NCI-H2171 treated with DMSO at 0.1 percent for 48 hours (cell line): ENCODE measurements around the gene FOXO6.
A peak's percentile ranks its signal among the peaks of the same experiment; 100 is the strongest.
"Not testable (repeated sequence)": the region's sequence is repeated elsewhere in the genome, so short reads cannot be mapped to it uniquely, and the experiment has no call there.

ENCODE experiments used
- DNase-seq: peaks from one replicate; lab custom pipeline; 2025; lab: John Stamatoyannopoulos, UW

Gene FOXO6

DNA sequence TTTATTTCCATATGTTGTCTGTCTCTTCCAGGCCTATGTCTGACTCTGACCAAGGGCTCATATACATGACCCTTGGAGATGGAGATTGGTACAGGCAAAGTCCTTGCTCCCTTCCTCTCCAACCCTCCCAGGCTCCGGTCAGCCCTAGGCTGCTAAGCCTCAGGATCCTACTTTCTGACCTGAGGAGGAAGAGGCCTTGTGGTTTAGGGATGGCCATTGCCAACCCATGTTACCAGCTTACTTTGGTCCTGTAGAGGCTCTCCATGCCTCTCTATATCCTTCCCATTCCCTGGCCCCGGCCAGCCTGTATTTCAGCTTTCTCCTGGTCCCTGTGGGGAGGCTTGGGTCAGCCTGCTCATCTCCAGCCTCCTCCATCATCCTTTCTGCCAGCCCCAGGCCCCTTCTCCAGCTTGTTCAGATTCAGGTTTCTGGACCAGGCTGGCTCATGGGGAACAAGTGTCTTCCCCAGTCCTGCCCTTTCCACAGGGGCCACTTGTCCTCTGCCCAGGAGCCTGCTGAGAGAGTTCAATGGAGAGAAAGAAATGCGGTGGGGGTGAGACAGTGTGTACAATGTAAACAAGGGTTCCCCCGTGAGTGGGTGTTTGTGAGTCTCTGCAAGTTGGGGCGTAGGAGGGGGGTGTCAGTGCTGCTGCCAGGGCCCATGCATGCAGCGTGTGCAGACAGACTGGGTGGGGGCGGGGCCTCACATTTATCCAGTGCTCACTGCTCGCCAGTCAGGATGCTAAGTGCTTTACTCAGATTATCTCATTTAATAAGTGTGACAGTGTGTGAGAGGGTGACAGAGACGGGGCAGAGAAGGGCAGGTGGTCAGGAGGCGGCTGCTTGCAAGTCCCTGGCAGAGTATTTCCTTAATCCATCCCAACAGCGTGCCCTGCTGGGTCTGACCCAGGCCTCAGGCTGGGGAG lies 31.3 kb upstream of the FOXO6 start:
- DNase-seq = no peak

DNA sequence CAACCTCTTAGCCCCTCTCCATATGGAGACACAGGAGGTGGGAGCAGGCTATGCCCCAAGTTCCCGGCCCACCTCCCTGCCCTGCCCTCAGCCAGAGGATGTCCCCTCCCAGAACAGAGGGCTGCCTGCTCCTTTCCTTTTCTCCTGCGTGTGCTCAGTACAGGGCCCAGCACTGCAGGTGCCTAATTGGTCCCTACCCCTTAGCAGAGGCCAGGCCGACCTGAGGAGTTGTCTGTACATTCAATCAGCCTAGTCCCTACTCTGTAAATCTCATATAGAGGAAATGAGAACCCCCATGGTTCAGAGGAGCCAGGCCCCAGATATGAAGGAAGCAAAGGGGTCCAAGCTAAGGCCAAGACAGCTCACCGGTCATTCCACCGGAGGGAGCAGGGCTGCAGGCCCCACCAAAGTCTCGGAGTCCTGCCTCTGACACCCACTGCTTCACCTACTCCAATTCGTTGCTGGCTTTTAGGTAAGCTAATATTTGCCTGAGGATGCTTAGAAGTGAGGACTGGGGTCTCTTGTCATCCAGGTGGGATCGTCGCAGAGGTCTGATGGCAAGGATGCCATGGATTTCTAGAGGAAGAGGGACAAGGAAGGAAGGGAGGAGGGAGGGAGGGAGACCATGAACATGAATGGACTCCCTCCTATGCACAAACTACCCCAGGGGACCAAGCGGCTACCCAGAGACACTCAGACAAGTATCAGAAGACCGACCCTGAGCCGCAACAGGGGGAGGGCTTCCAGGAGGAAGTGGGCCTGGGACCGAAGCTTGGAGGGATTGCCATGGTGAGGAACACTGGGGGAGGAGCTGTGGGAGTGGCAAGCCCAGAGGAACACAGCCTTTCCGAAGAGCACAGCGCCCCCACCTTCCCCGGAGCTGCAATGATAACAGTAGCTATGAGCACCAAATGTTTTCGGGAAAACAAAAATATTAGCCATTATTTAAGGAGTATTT lies 30.4 kb upstream of the FOXO6 start:
- DNase-seq = no peak

DNA sequence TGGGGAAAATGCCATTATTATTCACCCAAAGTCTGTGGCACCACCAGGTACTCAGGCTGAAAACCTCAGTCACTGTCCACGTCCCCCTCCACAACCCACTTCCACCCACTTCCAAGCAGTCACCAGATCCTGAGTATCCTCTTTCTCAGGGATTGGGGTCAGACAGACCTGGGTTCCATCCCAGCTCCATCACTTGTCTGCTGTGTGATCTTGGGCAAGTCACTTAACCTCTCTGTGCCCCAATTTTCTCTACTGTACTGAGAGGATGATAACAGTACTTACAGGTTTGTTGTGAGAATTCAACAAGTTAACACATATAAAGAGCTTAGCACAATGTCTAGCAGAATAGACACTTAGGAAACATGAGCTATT lies 29.7 kb upstream of the FOXO6 start:
- no peak for DNase-seq

DNA sequence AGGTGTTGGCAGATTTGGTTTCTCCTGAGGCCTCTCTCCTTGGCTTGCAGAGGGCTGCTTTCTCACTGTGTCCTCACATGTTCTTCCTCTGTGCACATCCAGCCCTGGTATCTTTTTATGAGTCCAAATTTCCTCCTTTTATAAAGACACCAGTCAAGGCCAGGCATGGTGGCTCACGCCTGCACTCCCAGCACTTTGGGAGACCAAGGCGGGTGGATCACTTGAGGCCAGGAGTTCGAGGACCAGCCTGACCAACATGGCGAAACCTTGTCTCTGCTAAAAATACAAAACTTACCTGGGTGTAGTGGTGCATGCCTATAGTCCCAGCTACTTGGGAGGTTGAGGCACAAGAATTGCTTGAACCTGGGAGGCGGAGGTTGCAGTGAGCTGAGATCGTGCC lies 29.1 kb upstream of the FOXO6 start:
- not testable (repeated sequence) for DNase-seq

GRCh38 chr1:41333146-41333784 lies 28.0 kb upstream of the FOXO6 start:
- no peak for DNase-seq

GRCh38 chr1:41338820-41339219 lies 22.4 kb upstream of the FOXO6 start:
- DNase-seq = no peak

GRCh38 chr1:41340655-41341364 lies 20.4 kb upstream of the FOXO6 start:
- peak; percentile 70 for DNase-seq

GRCh38 chr1:41341365-41341683 lies 19.9 kb upstream of the FOXO6 start:
- no peak for DNase-seq

DNA sequence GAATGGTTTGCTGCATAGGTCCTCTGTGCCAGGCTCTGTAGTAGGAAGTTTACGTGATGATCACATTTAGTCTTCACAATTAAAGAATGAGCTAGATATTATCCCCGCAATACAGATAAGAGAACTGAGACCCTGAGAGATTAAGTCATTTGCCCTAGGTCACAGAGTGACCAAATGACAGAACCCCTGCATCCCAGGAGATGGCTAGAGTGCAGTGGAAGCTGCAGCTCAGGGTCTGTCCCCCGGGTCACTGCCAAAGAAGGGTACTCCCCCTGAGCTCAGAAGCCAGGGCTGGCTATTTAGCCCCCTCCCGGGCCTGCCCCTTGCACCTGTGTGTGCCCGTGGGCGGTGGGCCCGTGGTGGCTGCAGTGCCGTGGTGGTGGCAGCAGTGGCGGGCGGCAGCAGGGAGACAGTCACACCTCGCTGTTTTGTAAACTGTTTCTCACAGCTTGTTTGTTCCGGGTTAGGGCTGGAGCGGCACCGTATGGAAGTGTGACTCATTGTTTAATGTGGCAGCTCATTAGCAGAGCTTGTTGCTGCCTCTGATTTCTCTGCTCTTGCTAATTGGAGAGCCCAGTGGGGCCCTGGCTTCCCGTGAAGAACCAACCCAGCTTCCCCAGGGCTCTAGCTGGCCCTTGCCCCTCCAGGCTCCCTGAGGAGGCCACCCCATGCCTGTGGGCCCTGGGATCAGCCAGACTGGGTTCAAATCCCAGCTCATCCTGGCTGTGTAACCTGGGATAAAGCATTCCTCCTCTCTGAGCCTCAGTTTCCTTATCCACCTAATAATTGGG lies 19.3 kb upstream of the FOXO6 start:
- peak; percentile 86 for DNase-seq

DNA sequence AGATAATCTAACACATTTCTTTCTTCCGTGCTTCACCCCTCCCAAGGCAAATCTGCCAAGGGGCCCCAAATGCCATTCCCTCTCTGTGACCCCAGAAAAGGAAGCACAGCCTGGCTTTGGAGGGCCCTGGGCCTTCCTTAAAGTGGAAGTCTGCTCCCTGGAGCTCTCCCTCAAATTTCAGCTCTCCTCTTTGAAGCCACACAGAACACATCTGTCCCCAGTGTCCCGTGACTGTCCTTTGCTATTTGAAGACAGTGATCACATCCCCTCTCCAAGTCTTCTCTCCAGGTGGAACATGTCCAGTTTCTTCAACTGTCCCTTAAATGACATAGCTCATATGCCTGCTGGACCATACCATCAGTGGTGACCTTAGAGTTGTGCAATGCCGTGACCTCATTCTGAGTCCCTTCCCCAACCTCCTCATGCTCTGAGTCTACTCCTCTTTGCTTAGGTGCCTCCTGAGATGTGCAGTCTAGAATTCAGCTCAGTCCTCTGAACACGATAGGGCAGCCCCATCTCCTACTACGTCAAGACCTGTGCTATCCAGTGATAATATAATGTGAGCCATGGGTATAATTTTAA lies 18.4 kb upstream of the FOXO6 start:
- no peak for DNase-seq

- no peak for DNase-seq
Observed at GRCh38 chr1:41343790-41344699, 17.2 kb upstream of the FOXO6 start.

DNA sequence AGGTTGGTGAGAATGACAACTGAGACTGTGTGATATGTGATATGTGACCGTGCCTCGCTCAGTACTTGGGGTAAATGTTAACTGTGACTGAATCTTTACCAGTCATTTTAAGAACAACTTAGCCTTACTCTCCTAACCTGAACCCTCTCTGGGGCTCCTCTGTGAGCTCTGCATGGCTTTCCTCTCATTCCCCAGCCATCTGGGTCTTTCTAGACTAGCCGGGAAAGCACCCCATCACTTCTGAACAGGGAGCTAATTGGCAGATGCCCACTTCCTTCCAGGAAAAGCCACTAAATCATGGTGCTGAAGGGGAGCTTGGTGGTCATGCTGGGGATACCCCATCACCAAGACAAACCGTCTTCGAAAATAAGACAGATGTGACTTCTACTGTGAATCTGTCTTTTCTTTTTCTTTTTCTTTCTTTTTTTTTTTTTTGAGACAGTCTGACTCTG lies 16.5 kb upstream of the FOXO6 start:
- no peak for DNase-seq

DNA sequence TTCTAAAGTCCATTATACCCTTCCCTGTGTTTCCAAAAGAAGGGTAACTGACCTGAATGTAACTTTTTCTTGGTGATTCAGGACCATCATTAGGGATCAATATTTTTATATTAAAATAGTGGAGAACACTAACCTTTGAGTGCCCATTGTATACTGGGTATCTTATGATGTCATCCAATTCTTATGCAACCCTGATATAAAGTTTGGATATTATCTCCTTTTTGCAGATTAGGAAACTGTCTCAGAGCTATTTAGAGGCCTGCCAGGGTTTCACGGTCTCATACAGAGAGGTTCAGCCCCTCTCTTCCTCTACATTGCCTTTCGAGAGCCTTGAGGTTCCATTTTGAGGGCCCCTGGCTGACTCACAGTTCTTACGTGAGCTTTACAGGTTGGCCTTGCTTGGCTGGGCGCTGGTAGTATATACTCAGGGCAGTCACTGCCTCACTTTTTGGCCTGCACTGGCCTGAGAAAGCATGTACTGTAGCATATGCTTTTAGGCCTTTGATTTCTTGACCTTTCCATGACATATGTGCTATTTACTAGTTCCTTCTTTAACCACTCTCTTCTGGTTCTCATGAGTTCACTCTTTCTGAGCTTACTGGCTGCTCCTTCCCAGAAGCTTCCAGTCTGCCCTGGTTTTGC lies 15.7 kb upstream of the FOXO6 start:
- DNase-seq = no peak

DNA sequence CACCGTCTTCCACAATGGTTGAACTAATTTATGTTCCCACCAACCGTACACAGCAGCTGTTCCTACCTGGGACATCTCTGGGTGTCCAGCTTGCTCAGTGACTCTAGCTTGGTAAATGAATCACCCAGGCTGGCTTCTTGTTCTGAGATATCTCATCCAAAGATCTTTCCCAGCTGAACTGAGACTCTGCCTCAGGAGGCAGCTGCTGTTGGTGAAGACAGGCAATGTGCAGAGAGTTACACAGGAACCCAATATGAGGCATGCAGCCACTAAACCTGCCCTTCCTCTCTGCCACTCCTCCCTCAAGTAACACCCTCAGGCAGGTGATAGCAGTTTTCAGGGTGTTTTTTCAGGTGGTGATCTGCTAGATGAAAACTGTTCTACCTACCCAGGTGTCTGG lies 14.0 kb upstream of the FOXO6 start:
- no peak for DNase-seq

DNA sequence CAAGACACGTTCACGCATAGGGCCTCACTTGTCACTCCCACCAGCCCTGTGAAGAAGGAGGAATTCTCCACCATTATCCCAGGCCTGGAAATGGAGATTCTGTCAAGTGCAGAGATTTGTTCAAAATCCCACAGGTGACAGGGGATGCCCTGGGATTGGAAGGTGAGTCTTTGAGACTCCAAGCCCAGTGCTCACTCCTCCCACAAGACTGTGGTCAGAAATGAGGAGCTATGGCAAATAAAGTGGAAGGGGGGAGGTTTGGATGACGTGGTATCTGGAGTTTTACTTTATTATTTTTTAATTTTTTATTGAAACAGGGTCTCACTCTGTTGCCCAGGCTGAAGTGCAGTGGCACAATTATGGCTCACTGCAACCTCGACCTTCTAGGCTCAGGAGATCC lies 12.8 kb upstream of the FOXO6 start:
- DNase-seq = no peak

DNA sequence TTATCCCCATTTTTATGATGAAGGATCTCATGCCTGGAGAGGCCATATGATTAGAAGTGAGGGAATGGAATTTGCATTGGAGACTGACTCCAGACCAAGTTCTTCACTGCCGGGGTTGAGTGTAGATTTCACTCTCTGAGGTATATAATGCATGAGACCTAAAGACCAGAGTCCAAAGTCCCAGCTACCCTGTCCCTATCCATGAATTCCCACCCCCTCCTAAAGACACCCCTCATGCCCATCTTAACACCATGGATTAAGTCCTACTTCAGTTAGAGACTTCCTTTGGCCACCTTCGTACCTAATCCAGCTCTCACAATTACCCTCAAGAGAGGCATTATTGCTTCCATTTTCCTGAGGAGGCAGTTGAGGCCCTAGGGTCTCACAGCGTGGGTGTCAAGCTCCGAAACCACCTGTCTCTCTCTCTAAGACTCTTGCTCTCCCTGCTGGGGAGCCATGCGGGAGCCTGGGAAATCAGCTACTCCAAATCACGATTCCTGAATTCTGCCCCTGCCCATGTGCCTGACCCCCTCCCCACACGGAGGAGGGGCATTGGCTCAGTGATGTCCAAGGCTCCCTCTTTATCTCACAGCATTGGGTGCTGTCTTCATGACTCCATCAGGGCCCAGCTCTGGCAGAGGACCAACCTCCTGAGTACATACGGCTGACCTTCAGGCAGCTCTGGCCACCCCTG lies 11.7 kb upstream of the FOXO6 start:
- no peak for DNase-seq

- DNase-seq = no peak
Observed at GRCh38 chr1:41350055-41350378, 11.2 kb upstream of the FOXO6 start.
